DMS 273 treated with DMSO at 0.1 percent for 48 hours (cell line): ENCODE data around the gene NOX4.
"Not testable (repeated sequence)": the region's sequence is repeated elsewhere in the genome, so short reads cannot be mapped to it uniquely, and the experiment has no call there.

Experiments used
- DNase-seq: peaks from one replicate; lab custom pipeline; 2025; lab: John Stamatoyannopoulos, UW

Gene NOX4

DNA sequence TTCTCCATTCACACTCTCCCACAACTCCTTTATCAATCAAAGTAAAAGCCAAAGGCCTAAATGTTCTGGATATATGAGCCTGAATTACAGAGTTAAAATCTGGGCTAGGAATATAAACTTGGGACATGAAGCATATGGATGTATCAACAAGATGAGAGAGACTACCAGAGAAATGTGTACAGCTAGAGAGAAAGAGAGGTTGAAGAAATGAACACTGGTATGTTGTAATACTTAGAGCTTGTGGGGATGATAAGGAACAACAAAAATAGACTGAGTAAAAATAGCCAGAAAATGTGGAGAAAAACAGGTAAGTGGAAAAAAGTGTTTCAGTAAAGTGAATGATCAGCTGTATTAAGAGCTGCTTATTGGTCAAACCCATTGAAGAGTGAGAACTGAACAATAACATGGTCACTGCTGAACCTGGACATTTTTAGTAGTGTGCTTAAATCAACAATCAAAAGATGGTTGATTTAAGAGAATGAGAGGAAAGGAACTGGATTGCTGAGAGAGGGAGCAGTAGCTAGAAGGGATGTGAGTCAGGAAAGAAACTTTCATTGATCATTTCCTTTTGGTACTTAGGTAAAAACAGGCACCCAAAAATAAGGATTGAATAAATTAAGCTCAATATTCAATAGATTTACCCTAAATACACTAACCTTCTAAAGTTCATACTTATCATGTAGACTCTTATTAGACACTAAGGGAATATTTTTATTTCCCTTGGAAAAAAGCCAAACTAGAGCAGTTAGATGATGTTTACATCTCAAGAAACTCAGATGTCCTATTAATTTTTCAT, 111.0 kb downstream of the NOX4 start:
- DNase-seq, result not testable (repeated sequence)

DNA sequence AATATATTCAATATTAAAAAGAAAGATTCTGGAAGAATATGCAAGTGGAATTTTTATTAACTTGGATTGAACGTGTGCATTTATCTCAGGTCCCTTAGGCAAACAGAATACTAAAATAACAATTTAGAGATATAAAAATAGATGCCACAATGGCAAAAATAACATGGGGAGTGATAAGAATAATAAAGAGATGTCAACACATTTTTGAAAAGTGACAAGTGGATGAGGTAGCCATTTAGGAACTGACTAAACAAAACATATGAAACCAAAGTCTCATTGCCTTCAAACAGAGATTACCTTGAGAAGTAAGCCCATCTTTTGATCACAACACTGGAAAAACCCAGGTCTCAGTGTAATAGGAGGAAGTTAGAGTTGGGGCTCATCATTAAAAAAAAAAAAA, 112.2 kb downstream of the NOX4 start:
- DNase-seq, result not testable (repeated sequence)

DNA sequence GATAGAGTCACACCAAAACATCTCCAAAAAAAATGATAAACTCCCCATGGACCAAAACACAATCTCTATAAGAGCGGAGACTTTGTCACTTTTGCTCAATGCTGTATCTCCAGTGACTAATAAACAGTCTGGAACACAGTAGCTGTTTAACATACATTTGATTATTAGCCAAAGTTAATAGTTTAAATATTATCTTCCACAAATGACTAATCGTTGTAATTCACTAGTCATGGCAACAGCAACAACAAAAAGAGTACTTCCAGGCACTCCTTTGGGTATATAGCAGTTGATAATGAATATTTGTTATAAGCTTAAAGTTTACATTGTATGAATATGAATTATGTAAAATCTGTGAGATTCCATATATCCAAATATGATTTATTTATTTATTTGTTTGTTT, 121.8 kb downstream of the NOX4 start:
- DNase-seq, result not testable (repeated sequence)

DNA sequence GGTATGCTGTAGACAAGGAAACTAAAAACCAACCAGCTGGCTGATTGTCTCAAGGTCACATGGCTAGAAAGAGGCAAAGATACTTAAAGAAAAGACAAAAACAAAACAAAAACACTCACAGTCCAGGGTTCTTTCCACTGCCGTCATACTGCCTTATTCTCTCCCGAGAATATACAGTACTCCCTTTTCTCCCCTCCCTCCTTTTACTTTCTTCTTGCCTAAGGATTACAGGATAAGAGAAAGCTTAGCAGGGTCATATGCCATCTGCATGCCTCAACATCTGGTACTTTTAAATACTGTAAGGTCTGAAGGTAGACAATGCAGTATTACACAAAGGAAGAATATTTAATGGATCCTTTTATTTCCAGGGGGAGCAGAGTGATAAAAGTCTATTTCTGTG, 126.3 kb downstream of the NOX4 start:
- not testable (repeated sequence) for DNase-seq

- DNase-seq, result no peak
Measured at GRCh38 chr11:89361734-89362133, 129.4 kb downstream of the NOX4 start.

GRCh38 chr11:89359208-89359607, 132.0 kb downstream of the NOX4 start:
- DNase-seq, result not testable (repeated sequence)

DNA sequence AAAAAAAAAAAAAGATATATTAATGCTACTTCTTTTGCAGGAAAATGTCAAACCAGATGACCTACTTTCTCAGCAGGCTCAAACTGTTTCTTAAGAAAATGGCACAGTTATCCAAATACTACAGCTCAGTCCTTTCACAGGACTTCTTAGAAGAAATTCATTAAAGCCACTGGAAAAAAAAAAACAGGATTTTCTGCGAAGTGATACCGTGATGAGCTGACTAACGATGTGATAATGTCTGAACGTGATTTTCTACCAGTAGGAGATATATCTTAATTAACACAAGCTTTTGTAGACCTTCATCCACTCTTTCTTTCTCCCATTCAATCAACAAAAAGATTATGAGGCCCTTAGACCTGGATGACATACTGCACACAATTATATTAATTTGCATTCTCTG, 132.4 kb downstream of the NOX4 start:
- DNase-seq, result no peak

DNA sequence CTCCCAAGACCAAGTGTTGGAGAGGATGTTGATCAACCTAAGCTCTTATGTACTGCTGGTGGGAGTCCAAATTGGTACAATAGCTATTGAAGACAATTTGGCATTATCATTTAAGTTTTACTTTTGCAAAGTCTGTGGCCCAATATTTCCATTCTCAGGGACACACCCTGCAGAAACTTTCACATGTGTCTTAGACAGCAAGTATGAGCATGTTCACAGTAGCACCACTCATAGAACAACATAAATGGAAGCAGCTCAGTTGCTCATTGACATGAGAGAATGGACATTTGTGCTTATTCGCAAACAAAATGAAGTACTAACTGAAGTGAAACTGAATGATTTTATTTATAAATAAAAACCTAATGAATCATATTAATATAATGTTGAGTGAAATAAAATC, 135.5 kb downstream of the NOX4 start:
- DNase-seq, result no peak

DNA sequence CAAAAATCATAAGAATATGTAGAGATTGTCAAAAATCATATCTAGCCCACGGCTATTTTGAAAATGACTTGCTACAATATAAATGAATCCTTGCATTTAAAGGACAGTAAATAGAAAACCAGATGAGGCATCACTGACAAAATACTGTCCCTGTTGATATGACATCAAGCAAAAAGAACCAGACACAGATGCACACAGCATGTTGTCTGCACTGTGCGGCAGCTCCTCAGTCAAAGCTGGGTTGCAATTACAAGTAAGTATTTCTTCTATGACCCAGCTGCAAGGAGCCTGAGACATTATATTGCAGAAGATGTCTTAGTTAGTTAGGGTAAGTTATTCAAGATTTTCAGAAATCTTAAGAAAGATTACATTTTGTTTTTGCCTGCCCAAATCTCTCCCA, 136.7 kb downstream of the NOX4 start:
- DNase-seq, result not testable (repeated sequence)

- DNase-seq, result no peak
Measured at GRCh38 chr11:89347071-89347470, 144.1 kb downstream of the NOX4 start.

- no peak for DNase-seq
Measured at GRCh38 chr11:89346601-89347000, 144.6 kb downstream of the NOX4 start.

- DNase-seq, result not testable (repeated sequence)
Measured at GRCh38 chr11:89342880-89343572, 148.1 kb downstream of the NOX4 start.

DNA sequence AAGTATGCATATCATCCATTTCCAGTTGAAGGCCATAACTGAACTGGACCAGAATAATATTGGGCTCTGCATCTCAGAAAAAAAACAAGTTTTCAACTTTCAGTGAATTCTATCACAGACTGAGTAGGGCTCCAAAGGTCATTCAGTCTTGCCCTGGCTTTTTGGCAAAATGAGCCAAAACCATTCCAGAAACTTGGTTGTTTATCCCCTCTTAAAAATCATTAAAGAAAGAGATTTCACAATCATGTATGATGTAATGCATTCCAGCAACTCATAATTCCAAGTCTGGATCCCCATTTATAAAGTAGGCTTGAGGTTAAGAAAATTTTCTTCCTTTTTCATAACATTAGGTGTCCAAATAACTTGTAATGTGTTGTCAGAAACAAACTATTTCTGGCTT, 150.7 kb downstream of the NOX4 start:
- DNase-seq, result not testable (repeated sequence)

- DNase-seq, result not testable (repeated sequence)
Measured at GRCh38 chr11:89338073-89338472, 153.1 kb downstream of the NOX4 start.

- DNase-seq, result not testable (repeated sequence)
Measured at GRCh38 chr11:89337100-89337650, 154.0 kb downstream of the NOX4 start.

GRCh38 chr11:89333704-89334103, 157.5 kb downstream of the NOX4 start:
- not testable (repeated sequence) for DNase-seq

DNA sequence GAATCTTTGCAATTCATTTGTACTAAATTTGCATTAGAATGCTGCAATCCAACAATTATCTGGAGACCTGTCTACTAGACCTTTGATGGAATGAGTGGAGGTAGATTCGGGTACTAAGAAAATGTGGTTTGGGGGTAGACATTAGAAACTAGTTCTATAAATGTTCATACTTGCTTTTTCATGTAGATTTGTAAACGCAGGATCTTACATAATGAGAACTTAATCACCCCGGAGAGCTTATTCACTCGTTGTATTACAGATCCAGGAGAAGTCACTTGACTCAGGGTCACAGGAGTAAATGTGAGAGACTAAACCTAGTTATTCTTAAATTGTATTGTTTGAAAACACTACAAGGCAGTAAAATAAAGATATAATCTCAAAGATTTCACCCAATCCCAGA, 159.2 kb downstream of the NOX4 start:
- DNase-seq, result not testable (repeated sequence)

GRCh38 chr11:89327885-89328284, 163.3 kb downstream of the NOX4 start:
- no peak for DNase-seq

DNA sequence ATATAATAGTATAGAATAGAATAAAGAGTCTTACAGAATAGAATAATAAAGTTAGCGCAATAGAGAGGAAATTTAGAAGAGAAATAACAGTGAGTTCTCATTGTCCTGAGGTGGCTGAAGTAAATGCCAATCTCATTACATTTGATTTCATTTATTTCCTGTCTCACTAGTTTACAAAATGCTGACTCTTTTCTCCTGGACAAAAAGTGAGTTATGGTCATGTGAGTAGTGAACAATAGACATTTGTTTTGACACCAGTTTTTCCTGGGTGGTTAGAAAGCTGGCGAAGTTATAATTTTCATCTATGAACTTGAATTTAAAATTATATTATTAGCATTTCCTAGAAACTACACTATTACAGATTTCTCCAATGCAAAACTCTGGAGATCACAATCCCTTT, 169.8 kb downstream of the NOX4 start:
- DNase-seq, result no peak

GRCh38 chr11:89310607-89311006, 180.6 kb downstream of the NOX4 start:
- not testable (repeated sequence) for DNase-seq

GRCh38 chr11:89309321-89309985, 181.7 kb downstream of the NOX4 start:
- not testable (repeated sequence) for DNase-seq

DNA sequence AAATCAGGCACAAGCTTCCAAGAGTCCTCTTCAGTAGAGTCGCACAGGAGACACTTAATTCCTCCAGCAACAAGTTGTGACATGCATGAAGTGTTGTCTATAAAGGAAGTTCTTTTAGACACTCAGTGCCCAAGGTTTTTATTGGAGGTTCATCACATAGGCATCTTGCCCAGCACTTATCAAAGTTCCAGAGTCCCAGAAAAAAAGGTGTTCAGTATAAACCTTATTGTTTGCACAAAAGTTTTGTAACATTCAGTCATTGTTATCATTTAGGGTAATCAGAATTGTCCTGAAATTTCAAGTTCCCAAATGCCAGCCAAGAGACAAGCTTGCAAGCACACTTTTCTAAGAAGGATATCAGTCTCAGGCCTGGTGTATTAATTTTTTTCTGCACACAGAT, 182.9 kb downstream of the NOX4 start:
- not testable (repeated sequence) for DNase-seq
